GM12878 (cell line): ENCODE data around the gene HMSD. TPM values are rescaled to one million over a fixed set of nuclear protein-coding genes. Genes with fewer than 3 reads are reported as not detected.

ENCODE experiments used
- ATAC-seq: fragments of 200-7000 bp; cut with Tn5 transposase; 3 replicates; pipeline ENCODE4 v1.9.1; 2020; ENCODE audit warnings: mild to moderate bottlenecking, moderate library complexity
- BruUV-seq: library from RNA; stranded (reverse); fragments of 400-500 nt; replicated peaks from 2 replicates; lab custom pipeline; 2021; lab: Mats Ljungman, UMichigan
- CTCF ChIA-PET: fragments of 300-600 bp; sonication (Branson Sonifier 250); formaldehyde crosslinking; extraction: SDS; loops from one replicate; lab custom pipeline; 2021; ENCODE audit warnings: inconsistent platforms; lab: Yijun Ruan, JAX
- POLR2A ChIA-PET: fragments of 350-600 bp; formaldehyde crosslinking; extraction: SDS; loops from one replicate; lab custom pipeline; 2021; ENCODE audit warnings: inconsistent platforms; lab: Charles Lee
- RAD21 ChIA-PET: fragments of 300-600 bp; sonication (Branson Sonifier 250); formaldehyde crosslinking; loops from one replicate; lab custom pipeline; 2023; ENCODE audit warnings: antibody characterized with exemption; ENCODE audit not compliant: unreplicated experiment; lab: Charles Lee
- SMC1A ChIA-PET: fragments of 300-600 bp; sonication (Branson Sonifier 250); formaldehyde crosslinking; loops from one replicate; lab custom pipeline; 2023; ENCODE audit not compliant: unreplicated experiment, uncharacterized antibody; lab: Charles Lee
- DNase-seq: peaks from one replicate; pipeline ENCODE4 v3.0.0-alpha.2; 2011; ENCODE audit warnings: low read depth, low spot score
- FAIRE-seq: peaks from 3 replicates; lab custom pipeline; 2011; peaks lifted over from hg19 to GRCh38; lab: Jason Lieb, UNC
- H2AFZ ChIP-seq: 2 replicates; pipeline ENCODE4 v1.6.0; 2011; ENCODE audit warnings: low read depth, low read length, control low read depth; ENCODE audit not compliant: control insufficient read depth
- H3K27ac ChIP-seq: 2 replicates; pipeline ENCODE4 v1.5.1; 2011; ENCODE audit warnings: control low read depth; ENCODE audit not compliant: control insufficient read depth, insufficient read depth
- H3K27me3 ChIP-seq, 2 experiments: replicated peaks in 1 of 2; 2 replicates each; pipeline versions ENCODE4 v1.6.0 to v1.6.1; 2011; ENCODE audit warnings: low read length in 1 of 2; ENCODE audit not compliant: control insufficient read depth in 2 of 2, insufficient read depth in 2 of 2
- H3K36me3 ChIP-seq, 2 experiments: 2 replicates each; pipeline ENCODE4 v1.5.1; 2011; ENCODE audit warnings: low read length in 1 of 2; ENCODE audit not compliant: control insufficient read depth in 2 of 2, insufficient read depth in 2 of 2
- H3K4me1 ChIP-seq: 2 replicates; pipeline ENCODE4 v1.6.1; 2011; ENCODE audit warnings: mild to moderate bottlenecking, low read length, moderate library complexity, mixed read lengths; ENCODE audit not compliant: control insufficient read depth, insufficient read depth
- H3K4me2 ChIP-seq: 2 replicates; pipeline ENCODE4 v1.6.0; 2011; ENCODE audit warnings: control low read depth; ENCODE audit not compliant: control insufficient read depth, insufficient read depth
- H3K4me3 ChIP-seq: fragments of 200-600 bp; sonication (generic); 2 replicates; pipeline ENCODE4 v1.5.1; 2016
- H3K79me2 ChIP-seq: 2 replicates; pipeline ENCODE4 v1.6.0; 2011; ENCODE audit warnings: low read length; ENCODE audit not compliant: control insufficient read depth, insufficient read depth
- H3K9ac ChIP-seq: 2 replicates; pipeline ENCODE4 v1.8.0; 2011; ENCODE audit warnings: low read length, control low read depth, mixed read lengths; ENCODE audit not compliant: control insufficient read depth, insufficient read depth
- H3K9me3 ChIP-seq: replicated peaks from 3 replicates; pipeline ENCODE4 v1.5.1; 2011; ENCODE audit warnings: mild to moderate bottlenecking, low read length; ENCODE audit not compliant: control insufficient read depth, insufficient read depth
- H4K20me1 ChIP-seq: 2 replicates; pipeline ENCODE4 v1.6.0; 2011; ENCODE audit not compliant: control insufficient read depth, insufficient read depth
- BHLHE40 ChIP-seq, 2 experiments: fragments of 450-650 bp in 1 of 2; IDR thresholded peaks; 2 replicates each; pipeline ENCODE4 v1.6.1; 2011 to 2017; ENCODE audit warnings: low read depth in 2 of 2, borderline replicate concordance in 1 of 2, improper control_type of control experiment in 1 of 2, low read length in 1 of 2, mild to moderate bottlenecking in 1 of 2
- CBX5 ChIP-seq: sonication (generic); IDR thresholded peaks from 2 replicates; pipeline ENCODE4 v1.6.1; 2016; ENCODE audit warnings: low read depth, moderate library complexity, mild to moderate bottlenecking, inconsistent platforms
- CTCF ChIP-seq, 3 experiments: IDR thresholded peaks in 2 of 3; conservative IDR thresholded peaks in 1 of 3; 2 replicates each; pipeline ENCODE4 v1.5.1; 2011; ENCODE audit warnings: low read depth in 3 of 3, low read length in 3 of 3, mild to moderate bottlenecking in 3 of 3, control low read depth in 2 of 3, moderate library complexity in 2 of 3, inconsistent platforms in 1 of 3, mixed read lengths in 1 of 3; ENCODE audit not compliant: control insufficient read depth in 2 of 3, insufficient read depth in 1 of 3; ENCODE audit errors: extremely low read depth in 1 of 3
- ETV6 ChIP-seq, 2 experiments: fragments of 450-650 bp in 1 of 2; IDR thresholded peaks in 1 of 2; conservative IDR thresholded peaks in 1 of 2; 2 replicates each; pipeline ENCODE4 v1.6.1; 2014; ENCODE audit warnings: antibody characterized with exemption in 1 of 2, borderline replicate concordance in 1 of 2, low read depth in 1 of 2, mild to moderate bottlenecking in 1 of 2, moderate library complexity in 1 of 2
- HDGF ChIP-seq: fragments of 450-650 bp; IDR thresholded peaks from 2 replicates; pipeline ENCODE4 v1.6.1; 2016; ENCODE audit warnings: antibody characterized with exemption
- KAT2A ChIP-seq: conservative IDR thresholded peaks from 2 replicates; pipeline ENCODE4 v1.6.1; 2011; ENCODE audit warnings: low read depth, low read length; ENCODE audit not compliant: control insufficient read depth
- MEF2B ChIP-seq: fragments of 450-650 bp; IDR thresholded peaks from 2 replicates; pipeline ENCODE4 v1.6.1; 2018; ENCODE audit warnings: mild to moderate bottlenecking, moderate library complexity; ENCODE audit not compliant: partially characterized antibody, poor library complexity, severe bottlenecking
- NFXL1 ChIP-seq: fragments of 450-650 bp; IDR thresholded peaks from 2 replicates; pipeline ENCODE4 v1.6.1; 2017; ENCODE audit warnings: antibody characterized with exemption, mild to moderate bottlenecking, borderline replicate concordance
- NRF1 ChIP-seq: conservative IDR thresholded peaks from 2 replicates; pipeline ENCODE4 v1.6.1; 2011; ENCODE audit warnings: mild to moderate bottlenecking, low read depth, low read length, improper control_type of control experiment
- PML ChIP-seq: IDR thresholded peaks from 2 replicates; pipeline ENCODE4 v1.6.1; 2012; ENCODE audit warnings: low read length, inconsistent platforms
- RAD51 ChIP-seq: fragments of 450-650 bp; IDR thresholded peaks from 2 replicates; pipeline ENCODE4 v1.6.1; 2016; ENCODE audit warnings: moderate library complexity, mild to moderate bottlenecking, inconsistent platforms
- RB1 ChIP-seq: fragments of 450-650 bp; formaldehyde crosslinking; IDR thresholded peaks from 2 replicates; pipeline ENCODE4 v1.6.1; 2017; ENCODE audit warnings: mild to moderate bottlenecking, borderline replicate concordance
- RCOR1 ChIP-seq: conservative IDR thresholded peaks from 2 replicates; pipeline ENCODE4 v1.6.1; 2012; ENCODE audit warnings: low read depth, low read length, improper control_type of control experiment
- RFX5 ChIP-seq: IDR thresholded peaks from 2 replicates; pipeline ENCODE4 v1.6.1; 2011; ENCODE audit warnings: low read depth, low read length, improper control_type of control experiment
- SIN3A ChIP-seq: IDR thresholded peaks from 2 replicates; pipeline ENCODE4 v1.6.1; 2012; ENCODE audit warnings: low read depth, low read length, improper control_type of control experiment
- SP1 ChIP-seq: IDR thresholded peaks from one replicate; pipeline ENCODE4 v1.6.1; 2011; ENCODE audit warnings: low read depth, low read length
- YBX1 ChIP-seq: fragments of 450-650 bp; IDR thresholded peaks from 2 replicates; pipeline ENCODE4 v1.6.1; 2016; ENCODE audit warnings: antibody characterized with exemption
- whole genome bisulfite sequencing: methylation state at CpG from one replicate; pipeline ENCODE4 v1.1.6; 2016; ENCODE audit warnings: low lambda C conversion rate; ENCODE audit not compliant: insufficient replicate concordance, insufficient coverage; ENCODE audit errors: missing lambda C conversion rate; 5-methylcytosine and 5-hydroxymethylcytosine counted together
- in situ Hi-C: fragments of 300-500 bp; cut with MboI; formaldehyde crosslinking; loops from 9 replicates; pipeline ENCODE4 v1.14.3; 2018; ENCODE audit warnings: mixed read lengths
- intact Hi-C: fragments of 100-400 bp; cut with micrococcal nuclease; formaldehyde crosslinking; loops from one replicate; pipeline ENCODE4 v1.14.2; 2022; ENCODE audit not compliant: unreplicated experiment
- polyA plus RNA-seq, 11 experiments: library from polyadenylated mRNA; depleted of rRNA in 4 of 11; unstranded in 6 of 11; stranded (reverse) in 5 of 11; fragments of >200 nt; fragmentation: Nextera tagmentation in 4 of 11; fragmentation: Illumina TruSeq in 1 of 11; extraction: Ambion mirVana in 4 of 11; extraction: Trizol in 1 of 11; gene quantifications; 1 replicate in 1 of 11; 2 replicates in 10 of 11; pipeline versions ENCODE4 v1.2.1 to v1.2.3, GENCODE V29; 2011 to 2016; ENCODE audit warnings: inconsistent platforms in 2 of 11, missing spikeins in 2 of 11, low read depth in 1 of 11
- total RNA-seq, 4 experiments: library from RNA; depleted of rRNA in 3 of 4; stranded (reverse); fragments of >200 nt in 3 of 4; fragmentation: Illumina TruSeq in 1 of 4; extraction: Trizol in 1 of 4; gene quantifications; 2 replicates each; pipeline versions ENCODE4 v1.2.1 to v1.2.3, GENCODE V29; 2013 to 2021
- TF ChIP-seq, protein P1 (sequence below): IDR thresholded peaks from 2 replicates; pipeline ENCODE4 v1.6.1; 2011; ENCODE audit warnings: mild to moderate bottlenecking, low read depth, low read length, moderate library complexity; ENCODE audit not compliant: insufficient replicate concordance

Gene HMSD
- total and polyA plus RNA-seq, 10 of the 15 experiments (the other 5 are each of a cell fraction or from before 2014, with no cell fraction given) = 11.7 to 83.9 (median 37.8) TPM

DNA sequence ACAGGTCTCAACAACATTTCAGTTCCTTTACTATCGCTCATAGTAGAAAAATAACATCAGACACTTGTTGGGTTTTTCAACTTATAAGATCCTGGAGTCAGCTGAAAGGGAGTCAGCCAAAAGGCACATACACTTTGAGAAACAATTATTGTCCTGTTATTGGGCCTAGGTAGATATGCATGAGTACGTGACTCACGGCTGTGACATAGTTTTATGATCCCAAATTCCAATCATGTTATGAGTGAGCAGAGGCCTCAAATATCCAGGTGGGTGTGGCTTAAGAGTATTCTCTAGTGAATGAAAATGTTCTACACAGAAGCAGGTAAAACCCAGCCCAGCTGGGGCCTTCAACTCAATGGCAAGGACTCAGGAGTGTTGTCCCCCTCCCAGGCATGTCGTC lies 47.9 kb downstream of the HMSD start:
- DNase-seq = no peak
- no TSS peak for BruUV-seq
- ChIA-PET SMC1A (no interaction called here), RAD21 (no interaction called here), POLR2A (no interaction called here), CTCF (interaction anchor here (1.0 to 2.3 kb wide), 5 partner anchors 10 to 107 kb away, joined by 3 to 7 read pairs (median 3); no protein-coding TSS in a partner anchor)
- FAIRE-seq = no peak
- no peak overlapping the region for H3K9ac ChIP-seq
- no peak overlapping the region for H3K4me2 ChIP-seq
- intact Hi-C loops = no loop called here
- H4K20me1 ChIP-seq = no peaks in the 10 kb centered on the region
- no peaks in the 10 kb centered on the region for H3K79me2 ChIP-seq
- in situ Hi-C loops = loop anchor here (25.0 kb wide), 1 partner anchor 485 kb away; no protein-coding TSS in a partner anchor
- no peaks in the 10 kb centered on the region; a peak in 1 of 4 replicates for H3K36me3 ChIP-seq
- no peaks in the 10 kb centered on the region for H3K4me1 ChIP-seq
- no peak overlapping the region for H3K4me3 ChIP-seq
- H2AFZ ChIP-seq = no peak overlapping the region
- H3K9me3 ChIP-seq = peaks cover 2% of the 10 kb centered on the region; the same call in 2 of the 3 replicates
- H3K27me3 ChIP-seq = no peaks in the 10 kb centered on the region
- no peak overlapping the region for H3K27ac ChIP-seq
- ATAC-seq = no peak
- TF ChIP-seq PML (no peak), MEF2B (no peak), RFX5 (no peak), RB1 (no peak), RAD51 (no peak), CTCF (IDR thresholded peaks at IDR 0.05 in 2 of 3, conservative IDR thresholded peaks at IDR 0.05 in 1 of 3; ENCODE audit: control insufficient read depth in 2 of 3, extremely low read depth in 1 of 3, insufficient read depth in 1 of 3, low read depth in 3 of 3, low read length in 3 of 3) (no peak), NFXL1 (no peak), NRF1 (no peak), YBX1 (no peak), HDGF (no peak), BHLHE40 (IDR thresholded peaks at IDR 0.05; ENCODE audit: borderline replicate concordance in 1 of 2, low read depth in 2 of 2, low read length in 1 of 2) (no peak), SIN3A (no peak), KAT2A (no peak), SP1 (no peak), CBX5 (no peak), ETV6 (conservative IDR thresholded peaks at IDR 0.05 in 1 of 2, IDR thresholded peaks at IDR 0.05 in 1 of 2; ENCODE audit: borderline replicate concordance in 1 of 2, low read depth in 1 of 2) (no peak), RCOR1 (no peak)
- TF ChIP-seq, protein P1, sequence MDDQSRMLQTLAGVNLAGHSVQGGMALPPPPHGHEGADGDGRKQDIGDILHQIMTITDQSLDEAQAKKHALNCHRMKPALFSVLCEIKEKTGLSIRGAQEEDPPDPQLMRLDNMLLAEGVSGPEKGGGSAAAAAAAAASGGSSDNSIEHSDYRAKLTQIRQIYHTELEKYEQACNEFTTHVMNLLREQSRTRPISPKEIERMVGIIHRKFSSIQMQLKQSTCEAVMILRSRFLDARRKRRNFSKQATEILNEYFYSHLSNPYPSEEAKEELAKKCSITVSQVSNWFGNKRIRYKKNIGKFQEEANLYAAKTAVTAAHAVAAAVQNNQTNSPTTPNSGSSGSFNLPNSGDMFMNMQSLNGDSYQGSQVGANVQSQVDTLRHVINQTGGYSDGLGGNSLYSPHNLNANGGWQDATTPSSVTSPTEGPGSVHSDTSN = no peak
- 26% methylated on average over 4 of the region's 4 CpGs for WGBS
